SH-SY5Y (cell line): Measurements from ENCODE around the gene ENOX1.

ENCODE experiments used
- GATA2 ChIP-seq: IDR thresholded peaks from 2 replicates; pipeline ENCODE4 v1.6.1; 2011; ENCODE audit warnings: mild to moderate bottlenecking, low read depth, low read length
- GATA3 ChIP-seq: IDR thresholded peaks from 2 replicates; pipeline ENCODE4 v1.6.1; 2011; ENCODE audit warnings: low read depth, mild to moderate bottlenecking, low read length, moderate library complexity

ENOX1 gene

DNA sequence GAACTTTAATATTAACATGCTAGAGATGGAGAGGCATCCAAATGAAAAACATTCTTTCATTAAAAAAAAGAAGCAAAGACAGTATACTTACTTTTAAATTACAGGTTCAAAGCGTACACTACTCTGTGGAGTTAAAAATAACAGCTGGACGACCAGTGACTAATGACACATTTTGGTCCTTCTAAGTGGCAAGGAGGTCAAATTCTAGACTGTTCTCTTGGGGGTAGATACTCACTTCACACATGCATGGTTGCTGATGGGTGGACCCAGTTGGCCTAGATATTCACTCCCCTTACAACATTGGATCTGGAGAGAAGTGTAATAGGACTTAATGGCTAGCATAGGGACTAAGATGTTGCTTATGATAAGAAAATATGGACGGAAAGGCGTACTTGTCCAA lies 461.1 kb downstream of the ENOX1 start:
- TF ChIP-seq GATA2 (no peak), GATA3 (no peak)

GRCh38 chr13:43324129-43324528 lies 462.6 kb downstream of the ENOX1 start:
- TF ChIP-seq GATA2 = no peak
- no peak for TF ChIP-seq GATA3

DNA sequence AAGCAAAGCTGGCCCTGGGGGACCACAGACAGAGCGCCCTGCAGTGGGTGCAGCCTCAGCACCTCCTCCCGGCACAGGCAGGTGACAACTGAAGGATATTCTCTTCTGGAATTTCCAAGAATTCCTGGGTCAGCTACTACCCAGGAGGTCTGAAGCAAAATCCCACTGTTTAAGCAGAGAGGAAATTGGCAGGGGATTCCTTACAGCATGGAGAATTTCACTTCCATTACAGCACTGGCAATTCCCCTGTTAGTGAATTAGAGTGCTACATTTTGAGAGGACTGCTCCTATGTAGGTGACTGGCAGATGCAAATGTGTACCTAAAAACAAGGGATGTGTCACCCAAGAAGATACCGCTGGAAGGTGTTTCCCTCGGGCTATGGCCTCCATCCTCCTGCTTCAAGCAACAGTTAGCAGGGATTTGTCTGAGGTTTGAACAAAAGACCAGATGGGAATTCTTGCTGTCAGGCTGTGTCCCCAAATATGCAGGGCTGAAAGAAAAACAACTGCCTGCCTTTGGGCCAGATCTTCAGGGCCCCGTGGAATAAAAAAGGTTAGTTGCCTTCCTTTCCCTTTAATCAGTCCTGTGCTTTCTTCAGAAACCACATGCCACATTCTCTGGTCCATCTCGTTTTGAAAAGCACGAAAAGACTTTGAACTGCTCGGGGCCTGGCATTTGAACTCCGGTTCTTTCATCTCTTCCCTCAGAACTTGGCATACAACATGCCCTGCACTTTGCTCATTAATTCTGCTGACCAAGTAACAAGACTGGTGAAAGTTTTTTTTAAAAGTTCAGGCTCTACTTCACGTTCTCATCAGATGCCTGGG lies 466.9 kb downstream of the ENOX1 start:
- no peak for TF ChIP-seq GATA3
- no peak for TF ChIP-seq GATA2

DNA sequence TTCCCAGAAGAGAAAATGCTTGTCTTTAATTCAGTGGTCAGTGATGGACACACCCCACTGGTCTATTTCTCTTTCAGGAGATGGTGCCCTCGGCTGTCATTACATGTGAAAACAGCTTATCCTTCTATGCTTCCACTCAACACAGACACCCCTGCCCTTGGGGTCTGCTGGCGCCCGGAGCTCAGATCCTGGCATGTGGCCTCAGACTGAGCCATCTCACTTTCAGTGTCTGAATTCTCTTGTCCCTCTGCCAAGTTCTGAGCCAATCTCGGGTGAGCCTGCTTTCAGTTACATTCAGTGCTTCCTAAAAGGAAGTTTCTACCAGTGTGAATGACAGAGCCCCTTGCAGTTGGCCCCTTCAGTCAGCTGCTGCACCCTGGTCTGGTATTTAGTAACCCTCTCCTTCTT lies 469.8 kb downstream of the ENOX1 start:
- TF ChIP-seq GATA2 (peak; percentile 60), GATA3 (no peak)

- no peak for TF ChIP-seq GATA2
- TF ChIP-seq GATA3 = no peak
Observed at GRCh38 chr13:43316281-43316680, 470.5 kb downstream of the ENOX1 start.

DNA sequence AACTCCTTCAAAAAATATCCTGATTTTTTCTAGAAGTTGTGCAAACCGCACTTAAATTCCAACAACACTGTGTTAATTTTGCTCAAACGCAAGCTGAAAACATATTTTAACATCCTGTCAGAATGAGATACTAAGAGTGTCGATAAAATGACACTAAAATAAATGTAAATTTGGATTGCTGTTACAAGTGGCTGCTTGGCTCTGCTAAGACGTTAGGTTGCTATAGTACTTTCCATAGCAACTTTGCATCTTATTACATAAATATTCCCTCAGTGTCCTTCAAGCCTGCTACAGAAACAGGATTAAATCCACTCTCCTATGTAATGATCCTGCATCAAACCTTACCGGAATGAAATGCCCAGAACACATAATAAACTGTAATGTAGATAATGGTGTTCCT lies 471.2 kb downstream of the ENOX1 start:
- TF ChIP-seq GATA2 (no peak), GATA3 (no peak)

- TF ChIP-seq GATA3 (no peak), GATA2 (no peak)
Observed at GRCh38 chr13:43309311-43309710, 477.5 kb downstream of the ENOX1 start.

- no peak for TF ChIP-seq GATA2
- no peak for TF ChIP-seq GATA3
Observed at GRCh38 chr13:43307921-43308433, 478.8 kb downstream of the ENOX1 start.

DNA sequence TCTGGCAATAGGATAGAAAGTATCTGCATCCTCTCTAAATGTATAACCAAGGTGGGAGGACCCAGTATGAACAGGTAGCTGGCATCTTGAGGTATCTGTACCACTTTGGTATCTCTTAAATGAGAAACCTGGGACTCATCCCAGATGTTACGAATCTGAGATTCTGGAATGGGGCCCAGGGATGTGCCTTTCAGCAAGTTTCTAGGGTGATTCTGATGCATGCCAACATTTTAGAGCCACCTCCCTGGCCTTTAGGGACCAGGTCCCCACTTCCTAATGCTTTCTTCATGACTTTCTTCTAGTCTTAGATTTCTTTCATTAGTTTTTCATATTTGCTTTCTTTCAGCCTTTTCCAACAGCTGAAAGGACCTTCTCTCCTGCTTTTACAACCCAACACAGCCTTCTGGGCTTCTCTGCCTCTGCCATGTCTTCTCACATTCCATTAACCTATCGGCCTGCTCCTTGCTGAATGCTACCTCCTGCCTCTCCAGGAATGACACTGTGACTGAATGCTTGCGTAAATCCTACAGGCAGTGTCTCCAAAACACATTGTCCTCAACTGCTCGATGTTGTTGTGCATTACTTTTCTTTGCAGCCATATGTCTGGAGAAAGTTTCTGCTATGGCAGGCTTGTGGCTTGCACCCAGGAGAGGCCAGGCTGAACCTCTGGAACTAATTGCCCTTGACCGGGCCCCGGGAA lies 479.4 kb downstream of the ENOX1 start:
- TF ChIP-seq GATA2 = no peak

GRCh38 chr13:43306372-43306771 lies 480.4 kb downstream of the ENOX1 start:
- TF ChIP-seq GATA2 (no peak), GATA3 (no peak)

- TF ChIP-seq GATA2 (no peak), GATA3 (no peak)
Observed at GRCh38 chr13:43305416-43305815, 481.4 kb downstream of the ENOX1 start.

- TF ChIP-seq GATA3 = no peak
- no peak for TF ChIP-seq GATA2
Observed at GRCh38 chr13:43304945-43305344, 481.8 kb downstream of the ENOX1 start.

- TF ChIP-seq GATA3 (no peak), GATA2 (no peak)
Observed at GRCh38 chr13:43304449-43304848, 482.3 kb downstream of the ENOX1 start.

DNA sequence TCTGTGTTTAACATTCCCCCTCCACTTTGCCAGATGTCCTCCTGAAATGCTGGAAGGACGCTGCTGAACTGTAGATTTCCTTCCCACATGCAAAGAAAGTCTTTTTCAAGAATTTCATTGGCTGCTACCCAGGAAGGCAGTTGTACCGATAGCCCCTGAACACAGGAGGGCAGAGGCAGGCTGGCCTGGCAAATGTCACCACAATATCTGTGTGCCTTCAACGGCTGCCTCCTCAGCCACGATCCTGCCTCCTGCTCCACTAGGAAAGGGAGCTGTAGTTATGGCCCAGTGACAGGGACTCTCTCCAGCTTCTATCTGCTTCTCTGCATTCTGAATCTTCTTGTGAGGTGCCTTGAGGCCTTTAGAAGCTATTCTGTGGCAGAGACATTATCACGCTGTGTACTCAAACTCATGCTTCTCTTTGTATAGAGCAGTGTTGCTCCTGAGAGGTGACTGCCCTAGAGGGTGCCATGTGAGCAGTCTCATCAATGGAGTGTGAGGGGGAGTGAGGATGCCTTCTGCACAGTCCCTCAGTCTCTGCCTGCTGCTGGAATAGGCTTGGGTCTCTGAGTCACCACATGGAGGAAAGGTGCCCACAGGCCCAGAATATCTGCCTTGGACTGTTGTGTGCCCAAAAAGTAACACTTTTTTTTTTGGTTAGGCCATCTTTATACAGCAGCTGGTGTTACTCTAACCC lies 483.6 kb downstream of the ENOX1 start:
- TF ChIP-seq GATA2 = no peak
- TF ChIP-seq GATA3 = no peak

DNA sequence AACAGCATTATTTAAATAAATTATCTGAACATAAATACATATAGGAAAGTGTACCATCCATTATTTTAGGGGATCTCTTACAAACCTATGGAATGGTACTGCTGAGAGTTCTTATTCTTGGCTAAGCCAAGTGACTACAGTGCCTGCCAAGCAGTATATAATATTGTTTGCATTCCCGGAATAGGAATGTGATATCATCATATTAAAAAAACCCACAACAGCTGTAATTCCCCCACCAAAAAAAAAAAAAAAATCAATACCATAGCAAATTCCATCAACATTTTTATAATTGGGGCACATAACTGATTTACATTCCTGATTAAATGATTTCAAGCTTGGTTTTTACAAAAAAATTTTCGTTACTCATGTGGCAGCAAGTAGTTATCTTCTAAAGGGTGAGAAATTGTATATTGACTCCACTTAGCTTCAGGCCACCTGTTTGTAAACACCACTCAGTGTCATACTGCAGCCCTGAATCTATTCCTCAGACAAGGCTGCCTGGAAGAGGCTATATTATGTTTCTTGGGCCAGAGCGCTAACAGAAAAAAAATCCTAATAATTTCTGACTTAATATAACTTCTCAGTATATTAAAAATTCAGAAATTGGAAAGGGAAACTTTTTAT lies 485.3 kb downstream of the ENOX1 start:
- TF ChIP-seq GATA3 (no peak), GATA2 (no peak)

DNA sequence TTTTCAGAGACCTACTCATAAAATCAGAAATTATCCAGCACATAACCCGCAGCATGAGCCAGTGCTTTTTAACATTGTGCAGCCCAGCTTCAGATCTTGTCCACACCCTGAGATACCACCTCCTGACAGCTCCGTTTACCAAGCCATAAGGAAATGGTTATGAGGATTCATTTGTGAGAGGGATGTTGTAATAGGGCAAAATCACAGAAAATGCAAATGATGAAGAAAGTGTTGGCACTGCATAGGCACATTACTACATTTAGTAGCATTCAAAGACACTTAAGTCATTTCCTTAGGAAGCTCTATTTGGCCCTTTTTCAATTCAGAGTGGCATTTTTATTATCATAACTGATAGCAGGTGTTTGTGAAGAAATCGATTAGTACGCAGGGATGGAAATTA lies 485.9 kb downstream of the ENOX1 start:
- TF ChIP-seq GATA3 (no peak), GATA2 (no peak)
